Suprapubic skin (tissue), 4 donors: ENCODE data around the gene JAZF1. TPM values are rescaled to one million over a fixed set of nuclear protein-coding genes. Genes with fewer than 3 reads are reported as not detected.

Experiments used
- DNase-seq, 2 donors: peaks; one replicate each; pipeline ENCODE4 v3.0.0-alpha.2; 2019; ENCODE audit warnings: low spot score in 2 of 2
- H3K27ac ChIP-seq: fragments of 200-600 bp; sonication (generic); one replicate; pipeline ENCODE4 v1.5.1; 2019
- H3K27me3 ChIP-seq: fragments of 200-600 bp; sonication (generic); one replicate; pipeline ENCODE4 v1.5.1; 2019
- H3K36me3 ChIP-seq: fragments of 200-600 bp; sonication (generic); one replicate; pipeline ENCODE4 v1.5.1; 2019
- H3K4me1 ChIP-seq: fragments of 200-600 bp; sonication (generic); one replicate; pipeline ENCODE4 v1.5.1; 2019
- H3K4me3 ChIP-seq: fragments of 200-600 bp; sonication (generic); one replicate; pipeline ENCODE4 v1.5.1; 2019; ENCODE audit warnings: mild to moderate bottlenecking
- H3K9me3 ChIP-seq: fragments of 200-600 bp; sonication (generic); one replicate; pipeline ENCODE4 v1.5.1; 2019
- EP300 ChIP-seq: sonication (generic); formaldehyde crosslinking; IDR thresholded peaks from one replicate; pipeline ENCODE4 v1.6.1; 2017; ENCODE audit warnings: antibody characterized with exemption
- POLR2A ChIP-seq, 2 donors: fragments of 450-650 bp; IDR thresholded peaks; one replicate each; pipeline ENCODE4 v1.6.1; 2017; ENCODE audit warnings: antibody characterized with exemption in 2 of 2, mild to moderate bottlenecking in 2 of 2, moderate library complexity in 2 of 2
- POLR2AphosphoS5 ChIP-seq, 3 donors: sonication (generic); formaldehyde crosslinking; IDR thresholded peaks; one replicate each; pipeline ENCODE4 v1.6.1; 2017; ENCODE audit warnings: antibody characterized with exemption in 3 of 3
- WGBS: methylation state at CpG from one replicate; pipeline ENCODE4 v1.1.5; 2018; 5-methylcytosine and 5-hydroxymethylcytosine counted together
- total RNA-seq, 4 donors: library from RNA; depleted of rRNA; stranded (reverse); fragments of >200 nt; gene quantifications; one replicate each; pipeline ENCODE4 v1.1.0, GENCODE V29; 2016
- TF ChIP-seq, protein P1 (sequence below), 2 donors: fragments of 200-600 bp in 1 of 2; fragments of 450-650 bp in 1 of 2; sonication (generic) in 1 of 2; IDR thresholded peaks; one replicate each; pipeline ENCODE4 v1.5.1; 2016 to 2019; ENCODE audit warnings: antibody characterized with exemption in 2 of 2, mild to moderate bottlenecking in 1 of 2, moderate library complexity in 1 of 2

JAZF1 gene
- total RNA-seq, 4 donors from 2014 or later, result 5.0 to 8.4 (median 7.4) TPM

DNA sequence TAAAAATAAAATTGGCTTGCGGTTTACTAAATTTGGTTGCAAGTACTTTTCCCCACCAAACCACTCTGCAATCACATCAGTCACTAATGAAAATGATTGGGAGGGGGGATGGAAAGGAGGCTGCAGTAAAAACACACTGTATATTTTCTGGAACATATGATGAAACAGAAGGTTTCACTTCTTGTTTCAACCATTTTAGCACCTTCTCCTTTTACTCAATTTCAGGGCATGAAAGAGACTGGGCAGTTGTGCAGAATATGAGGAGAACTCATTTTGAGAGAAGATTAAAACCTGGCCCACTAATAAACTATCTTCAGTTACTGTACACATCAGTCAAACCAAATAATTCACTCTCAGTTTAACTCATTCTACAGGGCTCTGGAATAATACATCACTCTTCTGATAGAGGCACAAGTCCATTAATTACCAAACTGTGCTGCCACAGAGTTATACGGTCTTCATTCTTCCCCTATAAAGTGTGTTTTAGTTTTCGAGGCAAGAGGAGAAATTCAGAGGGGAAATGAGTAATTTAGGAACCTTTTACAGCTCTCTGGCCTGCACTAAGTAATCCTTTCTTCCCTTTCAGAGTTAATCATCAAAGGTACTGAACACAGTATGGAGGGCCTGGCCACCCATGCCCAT is 25.5 kb downstream of the JAZF1 start:
- H3K27ac ChIP-seq, result peak overlapping the region; percentile 55
- no peak overlapping the region for H3K4me3 ChIP-seq
- DNase-seq, result no peak
- H3K4me1 ChIP-seq, result peaks cover 27% of the 10 kb centered on the region
- H3K27me3 ChIP-seq, result no peaks in the 10 kb centered on the region
- no peaks in the 10 kb centered on the region for H3K36me3 ChIP-seq
- TF ChIP-seq POLR2AphosphoS5 (IDR thresholded peaks at IDR 0.05) (no peak), EP300 (no peak), POLR2A (IDR thresholded peaks at IDR 0.05) (no peak)
- TF ChIP-seq, protein P1, sequence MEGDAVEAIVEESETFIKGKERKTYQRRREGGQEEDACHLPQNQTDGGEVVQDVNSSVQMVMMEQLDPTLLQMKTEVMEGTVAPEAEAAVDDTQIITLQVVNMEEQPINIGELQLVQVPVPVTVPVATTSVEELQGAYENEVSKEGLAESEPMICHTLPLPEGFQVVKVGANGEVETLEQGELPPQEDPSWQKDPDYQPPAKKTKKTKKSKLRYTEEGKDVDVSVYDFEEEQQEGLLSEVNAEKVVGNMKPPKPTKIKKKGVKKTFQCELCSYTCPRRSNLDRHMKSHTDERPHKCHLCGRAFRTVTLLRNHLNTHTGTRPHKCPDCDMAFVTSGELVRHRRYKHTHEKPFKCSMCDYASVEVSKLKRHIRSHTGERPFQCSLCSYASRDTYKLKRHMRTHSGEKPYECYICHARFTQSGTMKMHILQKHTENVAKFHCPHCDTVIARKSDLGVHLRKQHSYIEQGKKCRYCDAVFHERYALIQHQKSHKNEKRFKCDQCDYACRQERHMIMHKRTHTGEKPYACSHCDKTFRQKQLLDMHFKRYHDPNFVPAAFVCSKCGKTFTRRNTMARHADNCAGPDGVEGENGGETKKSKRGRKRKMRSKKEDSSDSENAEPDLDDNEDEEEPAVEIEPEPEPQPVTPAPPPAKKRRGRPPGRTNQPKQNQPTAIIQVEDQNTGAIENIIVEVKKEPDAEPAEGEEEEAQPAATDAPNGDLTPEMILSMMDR (IDR thresholded peaks at IDR 0.05), result no peak
- WGBS, result 79% methylated on average over 3 of the region's 3 CpGs
- no peaks in the 10 kb centered on the region for H3K9me3 ChIP-seq

DNA sequence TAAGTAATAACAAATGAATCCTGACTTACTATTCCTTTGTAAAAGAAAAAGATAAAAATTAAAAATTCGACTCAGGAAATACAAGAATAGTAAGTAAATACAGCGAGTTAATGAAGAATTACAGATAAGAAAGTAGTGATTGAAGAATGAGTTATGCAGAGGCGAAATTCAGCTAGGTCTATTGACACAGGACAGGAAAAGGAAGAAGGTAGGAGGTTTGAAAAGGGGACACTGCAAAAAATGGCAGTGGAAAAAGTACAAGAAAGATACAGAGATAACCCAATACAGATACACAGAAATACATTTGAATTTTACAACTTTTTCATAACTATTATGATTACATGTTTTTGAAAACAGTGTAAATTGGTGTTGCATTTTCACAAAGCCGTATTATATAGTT is 28.0 kb downstream of the JAZF1 start:
- H3K4me3 ChIP-seq, result no peak overlapping the region
- no peak for DNase-seq
- 70% methylated on average over 4 of the region's 4 CpGs for WGBS
- H3K27me3 ChIP-seq, result no peaks in the 10 kb centered on the region
- TF ChIP-seq POLR2AphosphoS5 (IDR thresholded peaks at IDR 0.05) (no peak), POLR2A (IDR thresholded peaks at IDR 0.05) (no peak), EP300 (no peak)
- TF ChIP-seq, protein P1 (IDR thresholded peaks at IDR 0.05), result no peak
- H3K4me1 ChIP-seq, result peaks cover 25% of the 10 kb centered on the region
- no peaks in the 10 kb centered on the region for H3K9me3 ChIP-seq
- no peak overlapping the region for H3K27ac ChIP-seq
- H3K36me3 ChIP-seq, result no peaks in the 10 kb centered on the region

DNA sequence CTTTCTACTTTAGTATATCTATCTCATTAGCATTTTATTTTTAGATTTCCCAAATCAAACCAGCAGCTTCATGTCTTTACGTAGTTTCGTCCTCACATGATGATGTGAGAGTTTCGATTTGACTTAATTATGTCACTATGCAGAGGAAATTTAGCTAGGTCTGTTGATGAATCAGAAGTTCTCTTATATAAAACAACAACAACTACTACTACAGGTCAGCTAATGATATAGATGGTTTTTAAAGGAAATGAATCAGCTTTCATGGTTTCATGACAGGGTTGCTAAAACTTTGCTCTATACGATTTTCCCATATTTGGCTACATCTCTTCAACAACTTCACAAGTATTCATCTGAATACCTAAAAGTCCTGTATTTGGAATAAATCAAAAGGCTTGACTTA is 28.6 kb downstream of the JAZF1 start:
- no peaks in the 10 kb centered on the region for H3K9me3 ChIP-seq
- H3K4me1 ChIP-seq, result peaks cover 19% of the 10 kb centered on the region
- H3K27ac ChIP-seq, result no peak overlapping the region
- no peak overlapping the region for H3K4me3 ChIP-seq
- H3K27me3 ChIP-seq, result no peaks in the 10 kb centered on the region
- DNase-seq, result no peak
- no peak for TF ChIP-seq POLR2A (IDR thresholded peaks at IDR 0.05)
- 87% methylated on average over 4 of the region's 4 CpGs for WGBS
- no peaks in the 10 kb centered on the region for H3K36me3 ChIP-seq

GRCh38 chr7:28149291-28150101 is 31.1 kb downstream of the JAZF1 start:
- Histone ChIP-seq H3K27me3 (no peaks in the 10 kb centered on the region), H3K36me3 (no peaks in the 10 kb centered on the region), H3K4me3 (no peak overlapping the region), H3K9me3 (no peaks in the 10 kb centered on the region), H3K27ac (no peak overlapping the region), H3K4me1 (no peaks in the 10 kb centered on the region)
- DNase-seq, result no peak
- 74% methylated on average over 8 of the region's 8 CpGs for WGBS
- TF ChIP-seq EP300, result no peak
- TF ChIP-seq, protein P1 (IDR thresholded peaks at IDR 0.05), result no peak
- TF ChIP-seq POLR2A (IDR thresholded peaks at IDR 0.05), result no peak
- no peak for TF ChIP-seq POLR2AphosphoS5 (IDR thresholded peaks at IDR 0.05)

GRCh38 chr7:28145931-28146330 is 34.7 kb downstream of the JAZF1 start:
- H3K4me1 ChIP-seq, result no peaks in the 10 kb centered on the region
- TF ChIP-seq POLR2A (IDR thresholded peaks at IDR 0.05), result no peak
- no peaks in the 10 kb centered on the region for H3K27me3 ChIP-seq
- H3K4me3 ChIP-seq, result no peak overlapping the region
- WGBS, result 96% methylated on average over 2 of the region's 2 CpGs
- no peaks in the 10 kb centered on the region for H3K9me3 ChIP-seq
- H3K36me3 ChIP-seq, result no peaks in the 10 kb centered on the region
- DNase-seq, result no peak
- H3K27ac ChIP-seq, result no peak overlapping the region

GRCh38 chr7:28145090-28145626 is 35.4 kb downstream of the JAZF1 start:
- Histone ChIP-seq H3K4me1 (no peaks in the 10 kb centered on the region), H3K36me3 (no peaks in the 10 kb centered on the region), H3K4me3 (no peak overlapping the region), H3K27me3 (no peaks in the 10 kb centered on the region), H3K9me3 (no peaks in the 10 kb centered on the region), H3K27ac (no peak overlapping the region)
- 90% methylated on average over 3 of the region's 3 CpGs for WGBS
- DNase-seq, result no peak
- TF ChIP-seq, protein P1 (IDR thresholded peaks at IDR 0.05), result no peak
- no peak for TF ChIP-seq EP300
- TF ChIP-seq POLR2A (IDR thresholded peaks at IDR 0.05), result no peak
- TF ChIP-seq POLR2AphosphoS5 (IDR thresholded peaks at IDR 0.05), result no peak
